Measurements from ENCODE around the gene ELMO1.

The ELMO1 gene

DNA sequence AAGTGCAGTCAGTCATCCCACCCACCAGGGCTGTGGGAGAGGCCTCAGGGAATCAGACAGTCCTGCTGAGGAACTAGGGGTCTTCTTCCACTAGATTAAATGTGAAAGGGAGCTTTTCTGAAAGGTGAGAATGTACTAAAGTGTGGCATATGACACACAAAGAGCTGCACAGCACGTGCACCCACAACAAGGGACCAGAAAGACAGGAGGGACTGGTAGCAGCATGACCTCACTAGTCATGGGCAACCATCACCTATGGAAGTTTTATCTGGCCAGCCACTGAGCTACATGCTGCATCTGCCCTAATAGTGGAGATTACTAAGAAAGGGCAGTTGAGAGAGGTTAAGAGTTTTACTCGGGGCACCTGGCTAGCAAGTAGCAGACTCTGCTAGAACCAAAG, 519.9 kb downstream of the ELMO1 start:
- DNase-seq = no peak

DNA sequence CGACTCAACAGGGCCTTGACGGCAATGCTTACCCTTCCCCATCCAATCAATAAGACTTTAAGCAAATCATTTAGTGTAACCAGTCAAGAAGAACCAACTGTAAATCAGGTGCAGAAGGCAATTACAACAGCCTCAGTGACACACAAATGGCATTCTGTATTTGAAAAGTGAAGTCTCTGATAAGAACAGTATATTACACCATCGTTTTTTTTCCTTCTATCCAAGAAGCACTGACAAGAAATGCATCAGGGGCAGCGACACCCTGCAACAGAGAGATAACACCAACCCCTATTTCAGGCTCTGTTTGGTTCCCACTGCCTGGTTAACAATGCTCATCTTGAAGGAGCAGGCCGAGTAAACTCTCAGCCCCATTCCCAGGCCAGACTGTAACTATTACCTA, 520.4 kb downstream of the ELMO1 start:
- DNase-seq = no peak

- DNase-seq = no peak
Measured at GRCh38 chr7:36925691-36926090, 523.0 kb downstream of the ELMO1 start.

DNA sequence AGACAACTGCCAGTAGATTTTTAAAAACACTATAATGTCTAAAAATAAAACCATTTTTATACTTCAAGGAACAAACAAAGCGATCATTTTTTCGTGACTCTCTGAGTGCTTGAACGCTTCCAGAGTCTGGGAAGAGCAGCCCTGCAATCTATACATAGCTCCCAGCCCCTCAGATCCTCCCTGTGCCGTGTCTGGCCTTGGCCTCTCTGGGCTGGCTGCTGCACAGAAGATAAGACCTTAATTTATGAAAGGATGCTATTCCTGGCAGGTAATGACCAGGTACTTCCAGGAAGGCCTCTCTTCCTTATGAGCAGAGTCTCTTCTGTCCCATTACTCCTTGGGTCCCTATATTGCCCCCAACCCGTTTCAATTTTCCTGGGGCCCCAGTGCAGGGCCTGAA, 523.5 kb downstream of the ELMO1 start:
- no peak for DNase-seq

DNA sequence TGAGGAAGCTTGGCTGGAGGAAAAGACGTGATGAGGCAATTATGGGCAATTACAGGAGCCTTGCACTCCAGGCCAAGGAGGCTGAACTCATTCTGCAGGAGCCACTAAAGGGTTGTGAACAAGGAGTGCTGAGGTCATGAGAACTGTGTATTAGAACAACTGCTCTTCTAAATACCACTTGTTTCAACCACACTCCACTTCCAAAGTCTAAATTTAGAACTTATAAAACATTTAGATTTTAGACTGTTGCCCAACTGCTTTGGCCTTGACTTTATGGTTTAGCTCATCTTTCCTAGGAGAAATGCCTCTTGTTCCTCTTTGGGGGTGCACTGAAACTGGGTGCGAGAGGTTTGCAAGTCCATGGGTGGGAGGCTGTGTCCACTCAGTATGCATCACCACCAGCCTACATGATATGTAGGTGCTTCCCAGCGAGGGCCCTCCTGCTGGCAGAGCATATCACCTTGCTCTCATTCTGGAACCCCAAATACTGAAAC, 524.7 kb downstream of the ELMO1 start:
- no peak for DNase-seq

DNA sequence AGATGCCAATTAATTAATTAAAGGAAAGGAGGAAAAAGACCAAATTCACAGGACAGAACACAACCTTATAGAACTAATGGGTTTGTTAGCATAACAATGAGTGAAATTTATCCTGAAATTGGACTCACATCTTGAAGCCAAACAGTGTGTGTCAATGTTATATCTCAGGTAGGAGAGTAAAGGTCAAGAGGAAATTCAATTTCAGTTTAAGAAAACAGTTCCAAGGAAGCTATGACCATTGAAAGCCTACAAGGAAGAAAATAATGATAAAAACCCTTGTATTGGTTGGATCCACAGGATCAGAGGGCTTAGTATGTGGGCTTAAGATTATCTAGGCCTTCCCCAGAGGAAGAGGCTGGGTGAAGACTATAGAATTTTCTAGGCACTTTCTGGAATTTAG, 525.5 kb downstream of the ELMO1 start:
- DNase-seq = no peak

- no peak for DNase-seq
Measured at GRCh38 chr7:36920433-36920832, 528.2 kb downstream of the ELMO1 start.

GRCh38 chr7:36919738-36920137, 528.9 kb downstream of the ELMO1 start:
- DNase-seq = no peak

DNA sequence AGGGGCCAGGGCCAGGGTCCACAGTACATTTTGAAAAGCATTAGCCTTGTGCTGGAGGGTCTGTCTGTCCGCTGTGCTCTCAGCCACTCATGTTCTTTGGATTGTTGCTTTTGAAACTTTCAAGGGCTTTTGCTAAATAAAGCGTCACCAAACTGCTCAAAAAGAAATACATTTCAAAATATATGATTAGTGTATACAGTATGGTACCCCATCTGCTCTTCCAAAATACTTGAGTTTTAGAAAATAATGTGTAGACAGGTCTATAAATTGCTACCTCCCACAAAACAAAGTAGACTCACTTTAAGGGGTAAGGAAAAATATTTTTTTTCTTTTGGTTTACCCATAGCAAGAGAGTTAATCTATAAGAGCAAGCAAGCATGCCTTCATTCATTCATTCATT, 530.1 kb downstream of the ELMO1 start:
- DNase-seq = no peak

- DNase-seq = no peak
Measured at GRCh38 chr7:36916619-36917018, 532.0 kb downstream of the ELMO1 start.

- DNase-seq = no peak
Measured at GRCh38 chr7:36916116-36916515, 532.5 kb downstream of the ELMO1 start.

- no peak for DNase-seq
Measured at GRCh38 chr7:36911788-36912187, 536.9 kb downstream of the ELMO1 start.

DNA sequence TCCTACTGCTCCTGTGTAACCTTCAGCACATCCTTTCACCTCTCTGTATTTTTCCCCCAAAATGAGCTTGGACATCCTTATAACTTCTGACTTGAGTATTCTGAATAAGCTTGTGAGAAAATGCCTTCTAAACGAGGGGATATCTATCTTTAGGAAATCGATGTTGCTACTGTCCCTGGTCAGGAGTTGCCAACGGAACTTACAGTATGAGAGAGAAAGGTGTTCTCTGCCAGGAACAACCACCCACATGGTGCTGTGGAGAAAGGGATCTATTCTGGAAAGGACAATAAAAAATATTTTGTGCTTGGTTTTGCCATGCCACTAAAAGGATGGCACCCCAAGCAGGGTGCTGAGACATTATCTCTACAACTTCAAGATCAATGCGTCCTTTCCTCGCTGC, 537.8 kb downstream of the ELMO1 start:
- DNase-seq = no peak

DNA sequence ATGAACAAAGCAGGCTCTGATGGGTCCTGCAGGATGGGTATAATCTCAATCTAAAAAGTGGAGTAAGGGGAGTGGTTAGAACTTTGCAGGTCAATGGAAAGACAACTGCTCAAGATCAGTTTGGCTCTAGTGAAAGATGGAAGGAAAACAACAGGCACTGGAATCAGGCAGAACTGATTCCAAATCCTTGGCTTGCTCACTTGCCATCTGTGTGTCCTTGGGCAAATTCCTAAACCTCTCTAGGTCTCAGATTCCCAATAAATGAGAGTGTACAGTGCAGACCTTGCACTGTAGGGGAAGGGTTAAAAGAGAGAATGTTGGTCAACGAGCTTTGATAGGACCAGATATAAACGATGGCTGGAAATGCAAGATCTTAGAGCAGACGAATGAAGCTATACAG, 538.3 kb downstream of the ELMO1 start:
- no peak for DNase-seq

- no peak for DNase-seq
Measured at GRCh38 chr7:36906956-36907635, 541.6 kb downstream of the ELMO1 start.

DNA sequence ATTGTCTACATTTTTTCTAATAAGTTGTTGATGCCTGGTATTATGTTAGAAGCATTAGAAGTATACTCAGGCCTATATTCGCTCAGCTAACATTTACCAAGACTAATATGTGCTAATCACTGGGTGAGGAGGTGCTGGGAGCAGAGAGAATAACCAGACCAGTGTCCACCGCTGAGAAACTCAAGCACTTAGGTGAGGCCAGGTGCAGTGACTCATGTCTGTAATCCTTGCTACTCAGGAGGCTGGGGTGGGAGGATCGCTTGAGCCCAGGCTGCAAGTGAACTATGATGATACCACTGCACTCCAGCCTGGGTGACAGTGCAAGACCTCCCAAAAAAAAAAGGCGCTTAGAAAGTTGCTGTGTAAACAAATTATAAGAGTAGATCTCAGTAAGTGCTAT, 542.2 kb downstream of the ELMO1 start:
- no peak for DNase-seq

GRCh38 chr7:36905841-36906240, 542.8 kb downstream of the ELMO1 start:
- DNase-seq = no peak

DNA sequence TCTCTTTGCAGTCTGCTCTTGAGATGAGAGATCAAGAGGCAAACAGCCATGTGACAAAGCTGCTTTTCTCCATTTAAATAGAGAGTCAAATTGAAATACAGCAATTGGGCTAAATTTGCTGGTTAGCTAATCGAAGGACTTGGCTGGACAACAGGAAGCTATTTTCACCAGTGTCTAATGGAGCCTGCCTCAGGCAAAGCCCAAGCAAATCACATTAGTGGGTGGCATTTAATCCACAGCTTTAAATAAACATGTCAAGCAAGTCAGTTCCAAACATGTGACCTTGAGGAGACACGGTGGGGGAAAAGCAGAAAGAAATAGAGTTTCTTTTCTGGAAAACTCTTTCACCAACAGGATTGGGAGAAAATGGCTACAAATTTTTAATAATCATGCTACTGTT, 543.9 kb downstream of the ELMO1 start:
- no peak for DNase-seq

DNA sequence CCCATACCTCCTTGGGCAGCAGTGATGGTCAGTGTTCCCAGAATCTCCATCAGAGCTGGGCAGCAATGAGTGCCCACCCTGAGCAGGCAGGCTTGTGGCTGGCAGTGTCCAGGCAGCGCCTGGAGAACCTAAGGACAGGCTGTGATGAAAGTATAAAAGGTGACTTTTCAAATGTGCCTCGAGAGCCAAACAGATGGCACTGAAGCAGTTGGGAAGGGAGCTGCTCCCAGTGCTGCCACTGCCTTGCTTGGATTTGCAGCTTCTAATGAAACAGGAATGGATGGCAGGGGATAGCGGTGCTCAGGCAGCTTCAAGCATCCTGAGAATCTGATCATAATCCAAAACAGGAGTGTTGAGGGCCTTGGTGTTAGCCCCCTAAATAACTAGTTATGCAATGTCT, 544.6 kb downstream of the ELMO1 start:
- no peak for DNase-seq

DNA sequence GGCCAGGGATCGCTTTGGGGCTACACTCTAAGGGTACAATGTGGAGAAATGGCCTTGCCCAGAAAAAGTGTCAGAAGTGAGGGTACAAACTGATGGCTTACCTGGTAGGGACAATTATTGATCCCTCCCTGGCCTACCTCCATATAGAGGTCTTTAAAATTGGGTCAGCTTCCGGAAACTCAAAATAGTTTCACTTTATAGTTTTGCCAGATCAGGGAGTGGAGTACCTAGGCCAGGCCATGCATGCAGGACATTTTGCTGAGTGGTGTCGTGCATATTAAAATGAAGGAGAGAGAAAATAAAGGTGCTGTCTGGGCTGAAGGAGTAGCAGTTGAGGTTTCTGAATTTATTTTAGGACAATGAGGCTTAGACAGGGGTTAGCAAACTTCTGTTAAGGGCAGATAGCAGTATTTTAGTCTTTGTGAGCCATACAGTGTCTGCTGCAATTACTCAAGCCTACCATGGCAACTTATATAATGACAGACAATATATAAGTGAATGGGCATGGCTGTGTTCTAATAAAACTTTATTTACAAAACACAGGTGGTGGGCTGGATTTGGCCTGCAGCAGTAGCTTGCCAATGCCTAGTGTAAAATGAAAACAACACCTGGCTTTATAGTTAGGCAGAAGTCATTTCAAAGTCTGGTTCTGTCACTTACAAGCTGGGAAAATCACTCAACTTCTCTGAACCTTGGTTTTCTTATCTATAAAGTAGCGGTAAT, 547.5 kb downstream of the ELMO1 start:
- DNase-seq = no peak

DNA sequence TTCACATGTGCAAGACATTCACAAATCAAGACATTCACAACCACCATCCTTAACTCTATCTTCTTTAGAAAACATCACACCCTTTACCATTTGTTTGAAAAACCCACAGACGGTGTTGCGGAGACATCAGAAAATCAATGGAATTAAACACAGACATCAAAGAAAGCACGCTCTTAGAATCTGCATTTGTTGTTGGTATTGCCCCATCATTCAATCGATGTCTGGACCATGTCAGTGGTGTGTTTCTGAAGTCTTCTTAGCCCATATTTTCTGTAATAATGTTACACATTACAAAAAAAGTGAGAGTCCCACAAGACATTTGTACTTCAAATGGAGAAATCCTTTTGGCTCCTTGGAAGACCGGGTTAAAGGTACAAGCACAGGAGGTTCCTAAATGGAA, 550.5 kb downstream of the ELMO1 start:
- DNase-seq = no peak

- DNase-seq = no peak
Measured at GRCh38 chr7:36896956-36897590, 551.6 kb downstream of the ELMO1 start.

GRCh38 chr7:36896418-36896817, 552.2 kb downstream of the ELMO1 start:
- DNase-seq = peak; percentile 13 to 66

DNA sequence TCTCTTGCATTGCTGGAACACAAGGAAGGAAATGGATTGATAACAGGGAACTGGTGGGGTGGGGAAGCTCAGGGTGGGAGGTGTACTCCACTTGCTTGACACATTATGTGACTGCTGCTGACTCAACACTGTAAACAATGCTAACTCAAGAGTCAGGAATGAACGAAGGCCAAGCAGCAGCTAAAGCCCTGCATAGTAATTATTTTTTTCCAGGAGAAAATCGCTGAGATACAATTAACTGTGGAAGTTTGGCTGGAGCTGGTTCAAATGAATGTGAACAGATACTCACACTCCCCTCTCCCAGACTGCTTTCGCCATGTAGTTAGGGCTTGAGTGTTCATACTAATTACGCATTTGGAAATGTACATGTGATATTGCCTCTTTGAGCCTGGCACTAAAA, 553.5 kb downstream of the ELMO1 start:
- peak in 1 of 2 experiments; percentile 24 for DNase-seq

Measured in NCI-H446 (cell line).